Keratinocyte (primary cell): ENCODE results near the gene ATP11A. TPM values are rescaled to one million over a fixed set of nuclear protein-coding genes. Genes with fewer than 3 reads are reported as not detected.

Experiments used
- DNase-seq: peaks from one replicate; pipeline ENCODE4 v3.0.0-alpha.2; 2011; ENCODE audit warnings: low read depth, missing footprints, low spot score
- FAIRE-seq: peaks from 2 replicates; lab custom pipeline; 2011; peaks lifted over from hg19 to GRCh38; lab: Jason Lieb, UNC
- H2AFZ ChIP-seq: 2 replicates; pipeline ENCODE4 v1.6.0; 2012; ENCODE audit warnings: low read length, control low read depth, inconsistent platforms; ENCODE audit not compliant: control insufficient read depth
- H3K27ac ChIP-seq: 2 replicates; pipeline ENCODE4 v1.5.1; 2011; ENCODE audit warnings: low read length; ENCODE audit not compliant: control insufficient read depth, insufficient read depth
- H3K27me3 ChIP-seq: 3 replicates; pipeline ENCODE4 v1.6.0; 2011; ENCODE audit warnings: low read length; ENCODE audit not compliant: control insufficient read depth, insufficient read depth; ENCODE audit errors: extremely low read depth
- H3K36me3 ChIP-seq, 2 experiments: 2 replicates in 1 of 2; 3 replicates in 1 of 2; pipeline ENCODE4 v1.5.1; 2011; ENCODE audit warnings: low read length in 2 of 2, mild to moderate bottlenecking in 1 of 2; ENCODE audit not compliant: control insufficient read depth in 2 of 2, insufficient read depth in 2 of 2; ENCODE audit errors: extremely low read depth in 1 of 2
- H3K4me1 ChIP-seq: 3 replicates; pipeline ENCODE4 v1.5.1; 2011; ENCODE audit warnings: low read length; ENCODE audit not compliant: control insufficient read depth, insufficient read depth; ENCODE audit errors: extremely low read depth
- H3K4me2 ChIP-seq: 3 replicates; pipeline ENCODE4 v1.6.0; 2011; ENCODE audit warnings: low read depth, low read length; ENCODE audit not compliant: control insufficient read depth, insufficient read depth; ENCODE audit errors: extremely low read depth
- H3K4me3 ChIP-seq, 3 experiments: fragments of 200-600 bp in 1 of 3; sonication (generic) in 1 of 3; 2 replicates in 2 of 3; 3 replicates in 1 of 3; pipeline ENCODE4 v1.5.1; 2011 to 2016; ENCODE audit warnings: low read length in 3 of 3, mild to moderate bottlenecking in 3 of 3, control low read depth in 2 of 3, inconsistent platforms in 1 of 3, low read depth in 1 of 3, mixed read lengths in 1 of 3, mixed run types in 1 of 3, moderate library complexity in 1 of 3; ENCODE audit not compliant: control insufficient read depth in 2 of 3, insufficient read depth in 2 of 3; ENCODE audit errors: extremely low read depth in 1 of 3
- H3K79me2 ChIP-seq: 2 replicates; pipeline ENCODE4 v1.6.0; 2012; ENCODE audit warnings: low read length; ENCODE audit not compliant: control insufficient read depth, insufficient read depth
- H3K9ac ChIP-seq: 3 replicates; pipeline ENCODE4 v1.6.0; 2011; ENCODE audit warnings: low read length; ENCODE audit not compliant: control insufficient read depth, insufficient read depth; ENCODE audit errors: extremely low read depth
- H3K9me1 ChIP-seq: 3 replicates; pipeline ENCODE4 v1.6.0; 2011; ENCODE audit warnings: low read length; ENCODE audit not compliant: control insufficient read depth, insufficient read depth; ENCODE audit errors: extremely low read depth
- H3K9me3 ChIP-seq: 2 replicates; pipeline ENCODE4 v1.5.1; 2012; ENCODE audit warnings: low read depth, low read length; ENCODE audit not compliant: control insufficient read depth
- H4K20me1 ChIP-seq: 3 replicates; pipeline ENCODE4 v1.6.0; 2011; ENCODE audit warnings: low read length; ENCODE audit not compliant: control insufficient read depth, insufficient read depth; ENCODE audit errors: extremely low read depth
- CTCF ChIP-seq, 3 experiments: IDR thresholded peaks in 1 of 3; conservative IDR thresholded peaks in 1 of 3; optimal IDR thresholded peaks in 1 of 3; 2 replicates in 2 of 3; 3 replicates in 1 of 3; pipeline versions ENCODE3 to v1.5.1; 2011; ENCODE audit warnings: low read length in 3 of 3, mild to moderate bottlenecking in 3 of 3, moderate library complexity in 2 of 3, control low read depth in 1 of 3, inconsistent platforms in 1 of 3; ENCODE audit not compliant: insufficient read depth in 2 of 3; ENCODE audit errors: extremely low read depth in 1 of 3
- EZH2 ChIP-seq: IDR thresholded peaks from one replicate; pipeline ENCODE4 v1.6.1; 2012; ENCODE audit warnings: inconsistent platforms, mild to moderate bottlenecking, low read length, moderate library complexity
- dilution Hi-C: fragments of 300-500 bp; cut with MboI; formaldehyde crosslinking; loops from one replicate; pipeline ENCODE4 v1.7.0; 2020; ENCODE audit warnings: low sequenced_read_pairs; ENCODE audit not compliant: extremely low pct_ligation_motif_present
- polyA plus RNA-seq, 5 experiments: library from polyadenylated mRNA; depleted of rRNA in 3 of 5; stranded (reverse) in 3 of 5; stranded (forward) in 1 of 5; unstranded in 1 of 5; fragments of >200 nt; gene quantifications; 1 replicate in 1 of 5; 2 replicates in 3 of 5; 3 replicates in 1 of 5; pipeline versions ENCODE4 v1.2.1 to v1.2.3, GENCODE V29; 2011 to 2012; ENCODE audit warnings: missing spikeins in 2 of 5, low read depth in 1 of 5, low replicate concordance in 1 of 5

Gene ATP11A
- polyA plus RNA-seq, 1 donor (not counting 4 experiments of a cell fraction or from before 2014, with no cell fraction given) = 4.3 TPM

- H3K4me2 ChIP-seq = no peak overlapping the region
- no peak for DNase-seq
- dilution Hi-C loops = no loop called here
- no peak overlapping the region for H2AFZ ChIP-seq
- TF ChIP-seq EZH2 (no peak), CTCF (optimal IDR thresholded peaks at IDR 0.05 in 1 of 3, IDR thresholded peaks at IDR 0.05 in 1 of 3, conservative IDR thresholded peaks at IDR 0.05 in 1 of 3; ENCODE audit: extremely low read depth in 1 of 3, insufficient read depth in 2 of 3, low read length in 3 of 3) (no peak)
- peaks cover 2% of the 10 kb centered on the region for H3K9me1 ChIP-seq
- no peak overlapping the region for H3K4me3 ChIP-seq
- no peaks in the 10 kb centered on the region for H3K27me3 ChIP-seq
- FAIRE-seq = no peak
- H4K20me1 ChIP-seq = no peaks in the 10 kb centered on the region
- H3K79me2 ChIP-seq = no peaks in the 10 kb centered on the region
- H3K36me3 ChIP-seq = peaks cover 9 to 10% of the 10 kb centered on the region in 2 experiments
- no peak overlapping the region for H3K27ac ChIP-seq
- no peaks in the 10 kb centered on the region for H3K4me1 ChIP-seq
- no peak overlapping the region for H3K9ac ChIP-seq
- no peaks in the 10 kb centered on the region for H3K9me3 ChIP-seq
Observed at GRCh38 chr13:112880221-112880641, 190.4 kb downstream of the ATP11A start.

- dilution Hi-C loops = no loop called here
- no peak overlapping the region for H3K27ac ChIP-seq
- no peak overlapping the region for H2AFZ ChIP-seq
- H3K9me1 ChIP-seq = peaks cover 2% of the 10 kb centered on the region
- no peaks in the 10 kb centered on the region for H4K20me1 ChIP-seq
- DNase-seq (no peak), FAIRE-seq (no peak)
- TF ChIP-seq CTCF (optimal IDR thresholded peaks at IDR 0.05 in 1 of 3, IDR thresholded peaks at IDR 0.05 in 1 of 3, conservative IDR thresholded peaks at IDR 0.05 in 1 of 3; ENCODE audit: extremely low read depth in 1 of 3, insufficient read depth in 2 of 3, low read length in 3 of 3) = no peak
- no peak for TF ChIP-seq EZH2
- H3K9me3 ChIP-seq = no peaks in the 10 kb centered on the region
- H3K27me3 ChIP-seq = no peaks in the 10 kb centered on the region
- H3K4me1 ChIP-seq = peaks cover 5% of the 10 kb centered on the region
- peaks cover 10% of the 10 kb centered on the region in 2 experiments for H3K36me3 ChIP-seq
- no peaks in the 10 kb centered on the region for H3K79me2 ChIP-seq
- no peak overlapping the region for H3K4me2 ChIP-seq
- H3K4me3 ChIP-seq = no peak overlapping the region
- no peak overlapping the region for H3K9ac ChIP-seq
Observed at GRCh38 chr13:112880976-112881540, 191.2 kb downstream of the ATP11A start.
